ENCODE results near the gene OSGEP.
"Not testable (repeated sequence)": the region's sequence is repeated elsewhere in the genome, so short reads cannot be mapped to it uniquely, and the experiment has no call there.

The OSGEP gene

GRCh38 chr14:20469242-20469889 is 14.8 kb upstream of the OSGEP start, which contains the start of gene PNP:
TSS of gene PNP (plus strand) at chr14:20469406. CDS start at chr14:20469525, 119 bp downstream.
- DNase-seq, result peak; percentile 92

- no peak for DNase-seq
These were observed 14.2 kb upstream of the OSGEP start for GRCh38 chr14:20468764-20469241.

- peak; percentile 99 for DNase-seq
These were observed 6.9 kb upstream of the OSGEP start, which contains the start of gene PIP4P1 for GRCh38 chr14:20461225-20462141. TSS of gene PIP4P1 (minus strand) at chr14:20461434. CDS start at chr14:20461325, 109 bp downstream.

GRCh38 chr14:20460458-20461224 is 6.0 kb upstream of the OSGEP start:
- peak; percentile 44 for DNase-seq

GRCh38 chr14:20458031-20458789 is 3.6 kb upstream of the OSGEP start:
- no peak for DNase-seq

GRCh38 chr14:20456971-20457370 is 2.4 kb upstream of the OSGEP start:
- DNase-seq, result no peak

GRCh38 chr14:20455355-20456300 is 1.0 kb upstream of the OSGEP start:
- DNase-seq, result no peak

GRCh38 chr14:20452831-20453230 is 1.8 kb downstream of the OSGEP start:
- not testable (repeated sequence) for DNase-seq

- DNase-seq, result no peak
These were observed 7.7 kb downstream of the OSGEP start for GRCh38 chr14:20446889-20447288.

GRCh38 chr14:20443650-20444049 is 11.0 kb downstream of the OSGEP start:
- DNase-seq, result not testable (repeated sequence)

- no peak for DNase-seq
These were observed 13.2 kb downstream of the OSGEP start for GRCh38 chr14:20441461-20441860.

GRCh38 chr14:20440882-20441281 is 13.7 kb downstream of the OSGEP start:
- DNase-seq, result peak; percentile 28

- no peak for DNase-seq
These were observed 14.1 kb downstream of the OSGEP start for GRCh38 chr14:20440465-20440864.

- DNase-seq, result no peak
These were observed 15.9 kb downstream of the OSGEP start for GRCh38 chr14:20438664-20439063.

- DNase-seq, result no peak
These were observed 18.3 kb downstream of the OSGEP start for GRCh38 chr14:20436363-20436755.

- DNase-seq, result no peak
These were observed 18.8 kb downstream of the OSGEP start, which contains the start of gene KLHL33 for GRCh38 chr14:20435582-20436362. TSS of gene KLHL33 (minus strand) at chr14:20436166. CDS start at chr14:20435811, 355 bp downstream.

GRCh38 chr14:20434701-20435581 is 19.7 kb downstream of the OSGEP start:
- DNase-seq, result no peak

- no peak for DNase-seq
These were observed 24.6 kb downstream of the OSGEP start for GRCh38 chr14:20429801-20430669.
